GM12875 (cell line): ENCODE data around the gene CAV3.

Experiments
- H3K4me3 ChIP-seq: one replicate; pipeline ENCODE4 v1.5.1; 2011; ENCODE audit warnings: low read depth, low read length, control low read depth
- TF ChIP-seq, protein P1 (sequence below): IDR thresholded peaks from 2 replicates; pipeline ENCODE4 v1.5.1; 2011; ENCODE audit warnings: low read depth, mild to moderate bottlenecking, control low read depth, inconsistent platforms, low read length, moderate library complexity, borderline replicate concordance; ENCODE audit not compliant: insufficient read depth

CAV3 gene

DNA sequence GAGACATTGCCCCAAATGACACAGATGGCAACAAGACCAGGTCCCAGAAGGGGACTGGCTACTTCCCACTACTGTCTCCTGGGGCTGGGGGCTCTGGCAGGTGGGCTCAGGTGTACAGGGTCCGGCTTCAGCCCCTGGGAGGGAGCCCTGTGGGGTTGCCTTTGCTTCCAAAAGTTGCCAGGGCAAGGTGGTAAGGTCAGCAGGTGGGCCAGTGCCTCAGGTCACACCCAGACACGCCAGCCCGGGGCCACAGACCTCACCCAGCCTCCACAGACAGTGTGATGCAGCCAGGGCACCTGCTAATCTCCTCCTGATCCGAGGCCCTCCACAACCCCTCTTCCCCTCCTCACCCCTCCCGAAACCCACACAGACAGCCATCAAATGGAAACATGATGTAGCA is 28.3 kb downstream of the CAV3 start:
- TF ChIP-seq, protein P1, sequence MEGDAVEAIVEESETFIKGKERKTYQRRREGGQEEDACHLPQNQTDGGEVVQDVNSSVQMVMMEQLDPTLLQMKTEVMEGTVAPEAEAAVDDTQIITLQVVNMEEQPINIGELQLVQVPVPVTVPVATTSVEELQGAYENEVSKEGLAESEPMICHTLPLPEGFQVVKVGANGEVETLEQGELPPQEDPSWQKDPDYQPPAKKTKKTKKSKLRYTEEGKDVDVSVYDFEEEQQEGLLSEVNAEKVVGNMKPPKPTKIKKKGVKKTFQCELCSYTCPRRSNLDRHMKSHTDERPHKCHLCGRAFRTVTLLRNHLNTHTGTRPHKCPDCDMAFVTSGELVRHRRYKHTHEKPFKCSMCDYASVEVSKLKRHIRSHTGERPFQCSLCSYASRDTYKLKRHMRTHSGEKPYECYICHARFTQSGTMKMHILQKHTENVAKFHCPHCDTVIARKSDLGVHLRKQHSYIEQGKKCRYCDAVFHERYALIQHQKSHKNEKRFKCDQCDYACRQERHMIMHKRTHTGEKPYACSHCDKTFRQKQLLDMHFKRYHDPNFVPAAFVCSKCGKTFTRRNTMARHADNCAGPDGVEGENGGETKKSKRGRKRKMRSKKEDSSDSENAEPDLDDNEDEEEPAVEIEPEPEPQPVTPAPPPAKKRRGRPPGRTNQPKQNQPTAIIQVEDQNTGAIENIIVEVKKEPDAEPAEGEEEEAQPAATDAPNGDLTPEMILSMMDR, result no peak
- no peak overlapping the region for H3K4me3 ChIP-seq

DNA sequence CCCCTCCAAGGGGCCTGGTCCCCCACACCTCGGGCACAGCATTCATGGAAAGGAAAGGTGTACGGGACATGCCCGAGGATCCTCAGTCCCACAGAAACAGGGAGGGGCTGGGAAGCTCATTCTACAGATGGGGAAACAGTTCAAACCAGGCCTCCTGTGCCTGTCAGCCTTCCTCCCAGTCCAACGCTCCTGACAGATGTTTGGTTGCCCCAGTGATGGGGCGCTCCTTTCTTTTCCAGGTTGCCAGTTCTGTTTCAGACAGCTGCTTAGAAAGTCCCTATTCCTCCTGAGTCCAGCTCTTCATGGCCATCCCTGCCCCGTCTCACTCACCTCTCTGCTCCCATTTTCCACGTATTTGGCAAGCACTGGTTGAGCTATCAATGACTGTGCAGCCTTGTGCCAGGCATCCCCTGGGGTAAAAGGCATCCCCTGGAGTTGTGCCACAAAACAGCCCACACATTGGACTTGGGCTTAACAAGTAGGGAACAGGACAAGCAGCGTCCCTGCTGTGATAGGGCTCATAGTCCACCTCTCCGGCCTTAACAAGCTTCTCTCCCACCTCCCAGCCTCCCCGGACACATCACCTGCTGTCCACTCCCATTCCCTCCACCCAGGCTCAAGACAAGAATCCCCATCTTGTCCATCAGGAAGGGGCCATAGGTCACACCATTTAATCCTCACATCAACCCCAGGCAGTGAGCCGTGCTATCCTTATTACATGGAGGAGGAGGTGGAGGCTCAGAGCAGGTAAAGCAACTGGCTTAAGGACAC is 29.2 kb downstream of the CAV3 start:
- TF ChIP-seq, protein P1, result no peak
- H3K4me3 ChIP-seq, result no peak overlapping the region

DNA sequence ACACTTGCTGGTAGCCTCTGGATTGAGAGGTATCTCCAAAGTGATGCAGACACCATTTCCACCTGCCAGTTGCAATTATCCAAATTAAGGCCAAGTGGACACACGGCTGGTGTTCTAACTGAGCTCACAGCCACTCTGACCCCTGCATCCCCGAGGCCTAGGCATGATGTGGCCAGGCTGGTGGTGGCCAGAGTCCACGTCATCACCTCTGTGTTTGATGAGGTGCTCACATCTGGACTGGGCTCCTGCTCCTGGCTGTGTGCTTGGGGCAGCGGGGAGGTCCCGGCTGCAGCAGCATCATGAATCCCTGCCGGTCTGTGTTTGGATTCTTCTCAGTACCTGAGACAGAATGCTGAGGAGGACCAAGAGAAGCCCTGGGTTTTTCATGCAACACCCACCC is 30.9 kb downstream of the CAV3 start:
- TF ChIP-seq, protein P1, result no peak
- no peak overlapping the region for H3K4me3 ChIP-seq

DNA sequence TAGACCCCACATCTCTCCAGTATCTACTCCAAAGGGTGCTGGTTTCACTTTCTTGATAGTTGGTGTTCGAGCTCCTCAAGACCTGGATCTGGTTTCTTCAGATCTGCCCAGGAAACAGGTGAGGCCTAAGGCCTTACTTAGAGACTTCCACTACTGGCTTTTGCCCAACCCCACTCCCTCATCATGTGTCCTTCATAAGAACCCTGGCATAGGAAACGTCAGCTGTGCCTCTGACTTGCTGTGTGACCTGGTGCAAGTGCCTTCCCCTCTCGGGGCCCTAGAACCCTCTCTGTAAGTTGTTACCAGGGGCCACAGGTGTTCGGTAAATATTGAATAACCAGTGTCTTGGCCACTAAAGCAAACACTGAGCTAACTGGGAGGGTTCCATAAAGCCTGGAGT is 31.9 kb downstream of the CAV3 start:
- H3K4me3 ChIP-seq, result no peak overlapping the region
- TF ChIP-seq, protein P1, result no peak

DNA sequence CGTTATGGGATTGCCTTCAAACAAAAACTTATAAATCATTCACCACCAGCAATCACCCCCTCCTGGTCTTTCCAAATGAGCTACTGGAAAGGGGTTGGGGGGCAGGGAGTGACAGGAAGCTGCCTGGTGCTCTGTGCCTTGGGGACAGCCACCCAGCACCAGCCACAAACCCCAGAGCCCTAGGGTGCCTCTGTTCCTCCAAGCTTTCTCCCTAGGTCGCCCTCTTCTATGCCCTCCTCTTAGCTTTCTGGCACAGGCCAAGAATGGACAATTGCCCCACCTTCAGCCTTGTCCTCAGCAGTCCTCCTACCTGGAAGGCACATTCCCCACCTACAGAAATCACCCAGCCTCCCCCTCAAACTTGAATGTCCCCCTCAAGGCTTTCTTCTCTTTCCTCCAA is 32.5 kb downstream of the CAV3 start:
- TF ChIP-seq, protein P1, result no peak
- no peak overlapping the region for H3K4me3 ChIP-seq

DNA sequence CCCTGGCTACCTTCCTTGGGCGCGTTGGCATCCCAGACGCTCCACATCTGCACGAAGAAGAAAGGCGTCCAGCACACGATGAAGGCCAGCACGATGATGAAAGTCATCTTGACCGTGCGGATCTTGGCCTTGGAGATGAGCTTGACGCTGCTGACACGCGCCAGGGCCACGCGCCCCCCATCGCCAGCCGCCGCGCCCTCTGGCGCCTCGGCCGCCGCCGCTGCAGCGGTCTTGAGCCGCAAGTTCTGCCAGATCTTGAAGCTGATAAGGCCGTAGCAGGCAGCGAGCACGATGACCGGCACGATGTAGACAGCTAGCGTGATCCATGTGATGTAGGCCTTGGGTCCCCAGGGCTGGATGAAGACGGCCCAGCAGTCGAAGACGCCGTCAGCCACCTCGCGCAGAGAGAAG is 33.7 kb downstream of the CAV3 start:
- H3K4me3 ChIP-seq, result peak overlapping the region; percentile 53
- TF ChIP-seq, protein P1, result no peak

DNA sequence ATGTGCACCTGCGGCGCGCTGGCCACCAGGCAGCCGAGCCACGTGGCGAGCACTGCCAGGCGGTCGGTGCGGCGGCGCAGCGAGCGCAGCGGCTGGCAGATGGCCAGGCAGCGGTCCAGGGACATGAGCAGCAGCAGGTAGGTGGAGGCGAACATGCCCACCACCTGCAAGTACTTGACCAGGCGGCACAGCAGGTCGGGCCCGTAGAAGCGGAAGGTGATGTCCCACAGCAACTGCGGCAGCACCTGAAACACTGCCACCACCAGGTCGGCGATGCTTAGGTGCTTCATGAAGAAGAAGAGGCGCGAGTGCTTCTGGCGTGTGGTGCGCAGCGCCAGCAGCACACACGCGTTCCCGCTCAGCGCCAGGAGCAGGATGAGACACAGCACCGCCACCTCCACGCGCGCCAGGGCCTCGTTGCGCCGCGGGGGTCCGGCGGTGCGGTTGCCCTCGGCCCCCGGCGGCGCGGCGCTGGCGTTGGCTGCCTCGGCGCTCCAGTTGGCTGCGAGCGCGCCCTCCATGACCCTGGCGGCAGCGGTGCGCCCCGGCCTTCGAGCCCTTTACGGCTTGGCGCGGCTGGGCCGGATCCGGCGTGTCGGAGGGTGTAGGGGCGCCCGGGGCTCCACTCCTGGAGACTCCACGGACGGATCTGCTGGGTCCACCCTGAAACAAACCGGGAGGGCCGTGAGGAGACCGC is 34.2 kb downstream of the CAV3 start:
- TF ChIP-seq, protein P1, result peak; percentile 52
- H3K4me3 ChIP-seq, result peak overlapping the region; percentile 53
